Dedifferentiated amniotic fluid mesenchymal stem cell (primary cell): Measurements from ENCODE around the gene JCHAIN.

Source experiments
- DNase-seq: peaks from one replicate; pipeline ENCODE4 v3.0.0-alpha.2; 2016; ENCODE audit errors: extremely low spot score

JCHAIN gene

GRCh38 chr4:70640192-70640591 lies 26.1 kb downstream of the JCHAIN start:
- no peak for DNase-seq

GRCh38 chr4:70637239-70637913 lies 28.9 kb downstream of the JCHAIN start:
- no peak for DNase-seq

- DNase-seq: no peak
Measured at GRCh38 chr4:70634482-70634881, 31.8 kb downstream of the JCHAIN start.

GRCh38 chr4:70632028-70632427 lies 34.3 kb downstream of the JCHAIN start:
- no peak for DNase-seq

GRCh38 chr4:70630162-70630561 lies 36.1 kb downstream of the JCHAIN start:
- DNase-seq: no peak

GRCh38 chr4:70629469-70630090 lies 36.7 kb downstream of the JCHAIN start:
- DNase-seq: no peak

GRCh38 chr4:70628444-70628843 lies 37.9 kb downstream of the JCHAIN start, which contains the start of gene ENAM:
ENAM (plus strand) TSS chr4:70628744; CDS start chr4:70629501, 757 bp downstream.
- no peak for DNase-seq

- no peak for DNase-seq
Measured at GRCh38 chr4:70627620-70628019, 38.7 kb downstream of the JCHAIN start.

GRCh38 chr4:70624226-70624793 lies 42.0 kb downstream of the JCHAIN start:
- DNase-seq: no peak

GRCh38 chr4:70623323-70623722 lies 43.0 kb downstream of the JCHAIN start:
- no peak for DNase-seq

- no peak for DNase-seq
Measured at GRCh38 chr4:70619778-70620177, 46.5 kb downstream of the JCHAIN start.

GRCh38 chr4:70619288-70619687 lies 47.0 kb downstream of the JCHAIN start:
- no peak for DNase-seq

GRCh38 chr4:70614184-70614555 lies 52.1 kb downstream of the JCHAIN start:
- no peak for DNase-seq

- DNase-seq: no peak
Measured at GRCh38 chr4:70613306-70614183, 52.8 kb downstream of the JCHAIN start.

- DNase-seq: no peak
Measured at GRCh38 chr4:70608324-70608723, 58.0 kb downstream of the JCHAIN start.

- DNase-seq: no peak
Measured at GRCh38 chr4:70607334-70607853, 58.9 kb downstream of the JCHAIN start.

- DNase-seq: no peak
Measured at GRCh38 chr4:70606459-70606858, 59.8 kb downstream of the JCHAIN start.
